GM19468 (cell line): ENCODE results near the gene DCAF16.
"Not testable (repeated sequence)": the region's sequence is repeated elsewhere in the genome, so short reads cannot be mapped to it uniquely, and the experiment has no call there.

ENCODE experiments used
- ATAC-seq: cut with Tn5 transposase; IDR thresholded peaks from one replicate; pipeline ENCODE4 v1.9.1; 2021; ENCODE audit warnings: mild to moderate bottlenecking, moderate library complexity, moderate number of reproducible peaks; ENCODE audit not compliant: unreplicated experiment; ENCODE audit errors: extremely low read depth

DCAF16 gene

DNA sequence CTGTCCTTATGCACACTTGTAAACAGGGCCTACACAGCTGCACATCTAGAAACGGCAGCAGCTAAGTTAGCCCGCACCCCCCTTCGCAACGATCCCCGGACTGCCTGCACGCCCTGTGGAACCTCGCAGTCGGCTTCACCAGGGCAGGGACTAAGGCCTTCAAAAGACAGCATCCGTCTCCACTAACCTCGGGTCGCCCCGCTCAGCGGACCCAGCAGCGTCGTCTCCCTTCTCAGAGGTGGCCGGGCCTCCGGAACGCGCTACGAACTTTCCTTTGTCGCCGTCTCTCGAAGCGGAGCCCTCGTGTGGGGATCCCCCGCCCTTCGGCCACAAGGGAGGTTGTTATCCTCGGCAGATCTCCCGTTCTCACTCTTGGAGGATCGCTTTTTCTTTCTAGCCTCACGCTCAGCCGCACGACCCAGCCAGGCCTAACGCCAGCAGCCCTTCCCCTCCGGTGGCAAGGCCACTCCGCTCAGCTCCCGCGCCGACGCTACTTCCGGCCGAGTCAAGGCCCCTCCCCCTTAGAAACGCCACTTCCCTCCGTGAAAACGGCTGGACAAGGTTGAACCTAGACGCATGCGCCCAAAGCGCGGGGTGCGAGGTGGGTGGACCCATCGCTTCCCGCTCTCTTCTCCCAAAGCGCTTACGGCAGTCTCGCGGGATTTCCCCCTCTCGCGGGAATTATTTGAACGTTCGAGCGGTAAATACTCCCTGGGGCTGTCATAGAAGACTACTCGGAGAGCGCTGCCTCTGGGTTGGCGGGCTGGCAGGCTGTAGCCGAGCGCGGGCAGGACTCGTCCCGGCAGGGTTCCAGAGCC lies at the start of gene DCAF16, which contains the start of gene NCAPG:
DCAF16 (minus strand) TSS at position 498 of the 818 bp plus-strand sequence. CDS start 6,616 bp downstream, outside the sequence.
NCAPG (plus strand) TSS at position 720 of the 818 bp plus-strand sequence. CDS start 99 bp downstream, outside the sequence.
- ATAC-seq: peak; percentile 84

DNA sequence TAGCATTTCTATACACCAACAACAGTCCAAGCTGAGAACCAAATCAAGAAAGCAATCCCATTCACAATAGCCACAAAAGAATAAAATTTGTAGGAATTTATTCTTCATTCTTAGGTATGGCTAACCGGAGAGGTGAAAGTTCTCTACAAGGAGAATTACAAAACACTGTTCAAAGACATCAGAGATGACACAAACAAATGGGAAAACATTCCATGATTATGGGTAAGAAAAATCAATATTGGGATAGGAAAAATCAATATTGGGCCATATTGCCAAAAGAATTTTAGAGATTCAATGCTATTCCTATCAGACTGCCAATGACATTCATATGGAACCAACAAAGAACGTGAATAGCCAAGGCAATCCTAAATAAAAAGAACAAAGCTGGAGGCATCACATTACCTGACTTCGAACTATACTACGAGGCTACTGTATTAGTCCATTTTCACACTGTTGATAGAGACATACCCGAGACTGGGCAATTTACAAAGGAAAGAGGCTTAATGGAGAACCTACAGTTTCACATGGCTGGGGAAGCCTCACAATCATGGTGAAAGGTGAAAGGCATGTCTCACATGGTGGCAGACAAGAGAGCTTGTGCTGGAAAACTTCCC lies 49.3 kb upstream of the DCAF16 start:
- no peak for ATAC-seq

DNA sequence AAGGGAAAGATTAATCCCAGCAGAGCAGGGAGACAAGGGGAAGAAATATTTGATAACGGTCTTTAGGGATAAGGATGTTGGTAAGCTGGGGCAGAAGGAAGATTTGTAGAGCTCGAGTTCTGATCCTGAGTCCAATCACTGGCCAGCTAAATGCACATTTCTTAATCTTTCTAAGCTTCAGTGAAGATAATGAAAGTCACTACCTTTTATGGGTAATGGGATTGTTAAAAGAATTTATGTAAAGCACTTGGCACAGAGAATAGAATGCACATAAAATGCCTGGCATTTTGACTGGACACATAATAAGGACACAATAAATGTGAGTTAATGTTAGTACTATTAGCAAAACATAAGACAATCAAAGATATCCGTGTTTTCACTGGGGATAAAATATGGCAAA lies 43.5 kb upstream of the DCAF16 start:
- ATAC-seq: no peak

DNA sequence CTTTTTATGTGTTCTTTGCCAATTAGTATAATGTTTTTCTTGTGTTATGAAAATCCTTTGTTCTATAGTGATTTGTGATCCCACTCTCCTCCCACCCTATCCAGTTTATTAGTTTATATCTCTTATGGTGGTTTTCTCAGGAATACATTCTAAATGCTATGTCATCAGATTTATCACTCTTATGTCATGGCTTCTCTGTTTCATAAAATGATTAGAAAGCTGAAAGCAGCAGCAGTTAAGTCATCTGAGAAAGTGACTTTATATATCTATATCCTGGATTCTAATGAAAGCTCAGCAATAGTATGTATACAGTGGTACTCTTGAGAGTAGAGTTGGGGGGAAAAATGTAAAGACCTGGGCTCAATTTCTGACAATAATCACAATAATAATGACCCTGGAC lies 41.4 kb upstream of the DCAF16 start:
- no peak for ATAC-seq

DNA sequence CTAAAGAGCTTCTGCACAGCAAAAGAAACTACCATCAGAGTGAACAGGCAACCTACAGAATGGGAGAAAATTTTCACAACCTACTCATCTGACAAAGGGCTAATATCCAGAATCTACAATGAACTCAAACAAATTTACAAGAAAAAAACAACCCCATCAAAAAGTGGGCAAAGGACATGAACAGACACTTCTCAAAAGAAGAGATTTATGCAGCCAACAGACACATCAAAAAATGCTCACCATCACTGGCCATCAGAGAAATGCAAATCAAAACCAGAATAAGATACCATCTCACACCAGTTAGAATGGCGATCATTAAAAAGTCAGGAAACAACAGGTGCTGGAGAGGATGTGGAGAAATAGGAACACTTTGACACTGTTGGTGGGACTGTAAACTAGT lies 39.7 kb upstream of the DCAF16 start:
- ATAC-seq: not testable (repeated sequence)

DNA sequence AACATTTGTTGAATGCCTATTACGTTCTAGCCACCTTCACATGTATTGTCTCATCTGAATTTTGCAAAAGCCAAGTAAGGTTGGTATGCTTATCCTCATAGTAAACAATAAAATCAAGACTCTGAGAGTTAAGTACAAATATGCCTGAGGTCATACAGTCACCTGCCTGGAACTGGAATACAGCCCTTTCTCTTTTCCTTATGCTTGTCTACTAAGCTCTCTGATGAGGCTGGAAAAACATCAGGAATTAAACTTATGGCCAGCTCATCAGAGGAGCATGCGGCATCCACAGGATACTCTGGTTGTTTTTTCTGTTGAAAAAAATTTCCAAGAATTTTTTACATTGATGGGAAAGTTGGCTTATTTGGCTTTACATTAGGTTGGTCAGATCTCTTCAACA lies 35.7 kb upstream of the DCAF16 start:
- ATAC-seq: no peak

DNA sequence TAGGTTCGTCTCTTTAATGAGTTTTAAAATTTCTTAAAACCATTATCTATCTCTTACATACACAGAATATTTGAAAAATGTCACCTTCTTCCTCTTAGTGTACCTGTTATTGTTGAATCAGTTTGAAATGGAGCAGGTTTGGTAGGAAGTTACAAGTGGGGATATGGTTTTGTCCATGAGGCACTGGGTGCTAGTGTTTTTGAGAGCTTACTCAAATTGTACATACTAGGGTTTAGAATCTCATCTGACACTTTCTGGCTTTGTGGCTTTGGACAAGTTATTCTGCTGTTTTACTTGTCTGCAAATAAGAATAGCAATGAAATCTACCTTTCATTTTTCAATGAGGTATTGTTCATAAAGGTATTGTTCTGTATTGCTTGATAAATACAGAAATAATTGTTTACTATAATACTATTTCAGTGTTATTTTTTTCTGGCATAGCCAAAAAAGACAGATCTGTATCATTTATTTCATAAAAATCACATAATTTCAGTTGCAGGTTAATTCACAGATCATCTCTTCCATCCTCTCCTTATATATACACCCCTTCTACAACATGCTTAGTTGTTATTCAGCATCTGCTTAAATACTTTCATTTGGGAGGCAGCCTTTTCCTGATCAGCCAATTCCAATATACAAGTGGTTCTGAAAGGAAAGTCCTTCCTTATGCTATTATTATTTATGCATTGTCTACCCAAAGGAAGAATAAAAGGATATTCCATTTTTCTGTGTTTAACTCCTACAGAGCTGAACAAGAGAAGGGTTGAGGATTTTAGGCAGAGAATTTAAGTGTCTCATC lies 13.5 kb upstream of the DCAF16 start:
- no peak for ATAC-seq

DNA sequence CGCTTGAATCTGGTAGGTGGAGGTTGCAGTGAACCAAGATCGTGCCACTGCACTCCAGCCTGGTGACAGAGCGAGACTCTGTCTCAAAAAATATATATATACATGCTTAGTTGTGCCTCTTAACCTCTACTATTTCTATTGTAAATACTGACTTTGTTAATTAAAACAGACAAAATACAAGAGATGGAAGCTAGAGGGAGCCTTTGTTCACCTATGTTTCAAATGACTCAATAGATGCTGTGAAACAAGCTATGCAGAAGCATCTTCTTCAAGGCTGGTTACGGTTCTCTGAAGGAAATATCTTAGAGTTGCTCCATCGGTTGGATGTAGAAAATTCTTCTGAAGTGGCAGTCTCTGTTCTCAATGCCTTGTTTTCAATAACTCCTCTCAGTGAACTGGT lies 6.5 kb upstream of the DCAF16 start:
- peak; percentile 77 for ATAC-seq

DNA sequence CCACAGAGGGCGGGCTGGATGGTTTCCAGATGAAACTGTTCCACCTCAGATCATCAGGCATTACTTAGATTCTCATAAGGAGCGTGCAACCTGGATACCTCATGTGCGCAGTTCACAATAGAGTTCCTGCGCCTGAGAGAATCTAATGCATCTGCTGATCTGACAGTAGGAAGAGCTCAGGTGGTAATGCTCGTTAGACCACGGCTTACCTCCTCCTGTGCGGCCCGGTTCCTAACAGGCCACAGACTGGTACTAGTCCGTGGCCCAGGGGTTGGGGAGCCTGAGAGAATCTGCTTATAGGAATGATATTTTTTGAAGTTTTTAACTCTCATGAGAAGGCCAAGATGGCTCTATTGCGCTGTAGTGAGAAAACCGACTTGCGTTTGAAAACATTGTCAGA lies 5.6 kb upstream of the DCAF16 start:
- ATAC-seq: no peak

DNA sequence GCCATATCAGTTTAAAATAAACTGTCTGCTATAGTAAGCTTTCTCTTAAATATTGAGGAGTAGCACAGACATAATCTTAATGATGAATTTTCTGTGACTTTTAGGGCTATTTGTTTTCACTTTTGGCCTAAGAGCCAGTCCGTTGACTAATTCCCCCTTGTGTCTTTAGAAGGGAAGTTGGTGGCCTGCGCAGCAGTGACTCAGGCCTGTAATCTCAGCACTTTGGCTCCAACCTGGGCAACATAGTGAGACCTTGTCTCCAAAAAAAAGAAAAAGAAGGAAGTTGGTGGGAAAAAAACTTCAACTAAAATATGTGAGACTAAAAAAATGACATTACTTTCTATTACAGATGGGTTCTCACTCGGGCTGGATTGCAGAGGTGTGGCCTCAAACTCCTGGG lies 3.6 kb upstream of the DCAF16 start:
- ATAC-seq: no peak

DNA sequence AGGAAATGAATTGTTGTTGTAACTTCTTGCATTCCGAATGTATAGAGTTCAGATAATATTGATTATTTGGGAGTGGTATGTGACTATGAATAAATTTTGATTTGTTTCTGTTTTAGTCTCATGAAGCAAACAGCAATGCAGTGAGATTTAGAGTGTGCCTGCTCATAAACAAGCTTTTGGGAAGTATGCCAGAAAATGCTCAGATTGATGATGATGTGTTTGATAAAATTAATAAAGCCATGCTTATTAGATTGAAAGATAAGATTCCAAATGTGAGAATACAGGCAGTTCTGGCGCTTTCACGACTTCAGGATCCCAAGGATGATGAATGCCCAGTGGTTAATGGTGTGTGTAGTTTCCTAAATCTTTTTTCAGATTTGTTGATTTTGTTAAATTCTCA lies 2.2 kb upstream of the DCAF16 start:
- no peak for ATAC-seq

DNA sequence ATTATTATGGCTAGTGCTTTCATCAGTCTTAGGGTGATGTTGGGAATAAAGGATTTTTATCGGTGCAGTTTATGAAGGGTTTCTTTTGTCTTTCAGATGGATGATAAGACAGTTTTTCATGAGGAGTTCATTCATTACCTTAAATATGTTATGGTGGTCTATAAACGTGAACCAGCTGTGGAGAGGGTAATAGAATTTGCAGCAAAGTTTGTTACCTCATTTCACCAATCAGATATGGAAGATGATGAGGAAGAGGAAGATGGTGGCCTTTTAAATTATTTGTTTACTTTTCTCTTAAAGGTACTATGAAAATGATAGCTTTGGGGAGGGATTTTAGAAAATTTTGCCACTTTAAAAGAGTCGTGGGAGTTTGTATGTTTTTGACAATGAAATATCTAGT lies 1.6 kb upstream of the DCAF16 start:
- ATAC-seq: no peak

DNA sequence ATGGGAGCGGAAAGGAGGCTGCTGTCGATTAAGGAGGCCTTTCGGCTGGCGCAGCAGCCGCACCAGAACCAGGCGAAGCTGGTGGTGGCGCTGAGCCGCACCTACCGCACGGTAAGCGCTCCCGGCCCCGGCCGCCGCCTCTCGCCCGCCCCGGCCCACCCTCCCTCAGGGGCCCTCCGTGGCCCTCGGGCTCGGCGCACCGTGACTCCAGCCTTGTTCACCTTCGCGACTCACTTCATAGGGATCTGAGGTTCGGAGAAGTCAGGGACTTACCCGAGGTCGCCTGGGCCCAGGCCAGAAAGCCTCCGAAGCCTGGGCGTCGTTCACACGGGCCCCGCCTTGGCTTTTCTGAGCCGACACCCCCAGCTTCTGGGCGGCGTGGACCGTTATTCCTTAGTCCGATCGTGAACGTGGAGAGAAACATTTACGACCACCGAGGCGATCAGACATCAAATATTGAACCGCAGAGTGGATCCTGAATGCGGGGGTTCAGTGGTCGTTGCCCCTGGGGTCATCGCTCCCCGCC lies 584 bp upstream of the DCAF16 start:
- no peak for ATAC-seq

DNA sequence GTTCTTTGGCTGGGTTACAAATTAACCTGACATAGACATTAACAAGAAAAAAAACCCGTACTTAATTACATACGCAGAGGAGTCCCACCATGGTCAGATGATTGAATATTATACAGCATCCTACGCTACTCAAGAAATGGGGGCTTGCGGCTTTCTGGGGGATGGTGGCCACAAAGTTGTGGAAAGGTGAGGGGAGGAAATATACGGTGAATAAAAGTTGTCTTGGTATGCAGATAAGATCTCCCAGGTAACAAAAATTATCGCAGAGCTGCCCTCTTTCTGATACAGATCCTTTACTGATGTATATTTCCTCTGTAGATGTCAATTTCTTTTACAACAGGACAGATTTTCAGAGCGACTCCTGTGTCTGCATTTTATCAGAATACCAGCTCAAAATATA lies 890 bp downstream of the DCAF16 start:
- no peak for ATAC-seq

DNA sequence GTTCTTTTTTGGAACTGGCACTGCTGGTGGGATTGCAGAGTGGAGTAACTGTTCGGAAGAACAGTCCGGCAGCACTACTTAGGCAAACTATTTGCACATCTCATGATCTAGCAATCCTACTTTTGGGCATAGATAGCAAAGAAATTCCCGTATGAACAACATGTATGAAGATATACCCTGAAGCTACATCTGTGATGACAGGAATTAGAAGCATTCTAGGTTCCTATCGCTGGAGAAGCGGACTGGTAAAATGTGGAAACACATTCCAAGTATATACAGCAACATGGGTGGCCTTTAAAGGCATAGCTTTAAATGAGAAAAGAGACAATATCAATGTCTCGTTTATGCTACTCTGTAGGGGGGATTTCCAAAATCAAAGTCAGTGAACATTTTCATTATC lies 3.1 kb downstream of the DCAF16 start:
- ATAC-seq: no peak

DNA sequence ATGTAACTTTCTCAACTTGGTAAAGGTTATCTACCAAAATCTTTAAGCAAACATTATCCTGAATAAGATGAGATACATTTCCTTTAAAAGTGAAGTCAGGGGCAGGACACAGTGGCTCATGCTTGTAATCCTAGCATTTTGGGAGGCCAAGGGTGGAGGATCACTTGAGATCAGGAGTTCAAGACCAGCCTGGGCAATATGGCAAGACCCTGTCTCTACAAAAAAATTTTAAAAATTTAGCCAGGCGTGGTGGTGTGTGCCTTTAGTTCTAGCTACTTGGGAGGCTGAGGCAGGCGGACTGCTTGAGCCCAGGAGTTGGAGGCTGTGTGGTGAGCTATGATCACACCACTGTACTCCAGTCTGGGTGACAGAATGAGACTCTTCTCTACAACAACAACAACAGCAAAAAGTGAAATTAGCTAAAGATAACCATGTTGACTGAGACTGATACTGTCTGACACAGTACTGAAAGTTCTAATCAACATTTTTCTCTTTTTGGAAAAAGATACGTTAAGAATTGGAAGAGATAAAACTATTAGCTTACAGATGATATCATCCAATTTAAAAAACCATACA lies 4.9 kb downstream of the DCAF16 start:
- ATAC-seq: no peak

DNA sequence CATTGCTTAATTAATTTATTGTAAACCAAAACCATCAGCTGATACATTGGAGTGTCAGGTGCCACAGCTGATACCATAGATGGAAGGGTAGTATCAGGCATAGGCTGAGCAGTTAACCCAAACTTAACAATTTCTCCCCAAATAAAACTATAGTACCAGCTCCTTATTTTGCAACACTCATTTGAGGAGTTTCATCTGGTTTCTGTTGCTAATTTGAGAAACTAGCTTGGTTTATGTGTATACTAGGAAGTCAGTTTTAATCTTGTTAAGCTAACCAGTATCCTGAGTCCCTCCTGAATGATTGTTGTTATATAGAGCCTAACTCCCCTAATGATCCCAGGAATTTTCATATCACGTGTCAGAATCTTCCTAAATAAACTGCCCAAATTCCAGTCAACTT lies 12.7 kb downstream of the DCAF16 start:
- ATAC-seq: no peak

DNA sequence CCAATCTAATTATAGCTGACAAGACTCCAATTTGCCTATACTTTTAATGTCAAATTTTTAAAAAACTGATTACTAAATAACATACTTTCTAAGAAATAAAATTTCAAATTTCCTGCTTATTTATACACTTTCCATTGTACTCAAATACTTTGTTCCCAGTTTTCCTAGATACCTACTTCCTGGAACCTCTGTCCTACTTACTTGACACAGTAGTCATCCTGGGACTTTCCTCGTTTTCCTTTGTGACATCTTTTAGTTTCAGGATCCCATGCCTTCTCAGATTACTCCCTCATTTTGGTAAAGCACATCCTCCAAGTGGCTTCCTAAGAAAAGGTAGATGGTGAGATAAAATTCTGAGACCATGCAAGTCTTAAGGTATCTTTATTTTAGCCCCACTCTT lies 15.8 kb downstream of the DCAF16 start:
- no peak for ATAC-seq

DNA sequence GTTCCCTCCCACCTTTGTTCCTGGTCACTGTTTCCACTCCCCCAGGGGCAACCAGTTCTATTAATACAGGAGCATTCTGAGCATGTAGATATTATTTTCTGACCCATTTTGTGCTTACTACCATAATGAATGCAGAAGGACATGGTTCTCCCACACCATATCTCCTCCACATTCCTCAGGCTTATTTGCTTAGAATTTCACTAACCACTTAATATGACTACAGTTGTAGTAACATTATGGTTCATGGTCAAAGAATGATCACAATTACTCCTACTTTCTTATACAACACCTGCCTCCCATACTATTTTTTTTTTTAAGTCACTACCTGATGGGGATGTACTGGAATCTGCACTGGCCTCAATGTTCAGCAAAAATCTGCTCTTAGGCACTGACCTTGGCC lies 21.6 kb downstream of the DCAF16 start:
- ATAC-seq: no peak

DNA sequence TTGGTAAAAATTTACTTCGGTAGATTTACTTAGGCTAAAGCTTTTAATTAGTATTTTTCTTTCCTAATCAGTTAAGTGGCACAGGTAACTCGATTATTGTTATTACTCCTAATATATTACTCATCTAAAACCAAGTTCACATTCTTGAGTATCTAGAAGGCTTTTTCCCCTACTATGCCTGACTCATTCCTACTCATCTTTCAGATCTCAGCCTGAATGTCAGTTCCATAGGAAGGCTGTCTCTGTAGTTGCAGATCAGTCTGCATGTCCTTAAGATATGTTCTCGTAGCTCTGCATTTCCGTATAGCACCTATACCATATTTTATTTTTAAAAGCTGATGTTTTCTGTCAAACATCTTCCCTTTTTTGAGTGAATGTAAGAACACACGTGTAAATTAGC lies 23.2 kb downstream of the DCAF16 start:
- ATAC-seq: no peak
